GM04503 (cell line): Measurements from ENCODE around the gene ZNF234.
A peak's percentile ranks its signal among the peaks of the same experiment; 100 is the strongest.
"Not testable (repeated sequence)": the region's sequence is repeated elsewhere in the genome, so short reads cannot be mapped to it uniquely, and the experiment has no call there.

Experiments
- DNase-seq: peaks from one replicate; pipeline ENCODE4 v3.0.0-alpha.2; 2012; ENCODE audit warnings: low read depth

ZNF234 gene

GRCh38 chr19:44182145-44182544, 40.8 kb downstream of the ZNF234 start:
- DNase-seq, result no peak

GRCh38 chr19:44190020-44190419, 48.7 kb downstream of the ZNF234 start:
- no peak for DNase-seq

- DNase-seq, result no peak
Observed at GRCh38 chr19:44192127-44192526, 50.8 kb downstream of the ZNF234 start.

GRCh38 chr19:44196772-44197171, 55.4 kb downstream of the ZNF234 start:
- DNase-seq, result no peak

GRCh38 chr19:44202470-44202869, 61.1 kb downstream of the ZNF234 start:
- no peak for DNase-seq

- DNase-seq, result no peak
Observed at GRCh38 chr19:44202974-44203373, 61.6 kb downstream of the ZNF234 start.

- DNase-seq, result not testable (repeated sequence)
Observed at GRCh38 chr19:44203877-44204276, 62.5 kb downstream of the ZNF234 start.

GRCh38 chr19:44204772-44205171, 63.4 kb downstream of the ZNF234 start:
- no peak for DNase-seq

GRCh38 chr19:44207126-44207803, 65.9 kb downstream of the ZNF234 start:
- DNase-seq, result peak; percentile 67
